ENCODE results near the gene MYL10.

Gene MYL10

DNA sequence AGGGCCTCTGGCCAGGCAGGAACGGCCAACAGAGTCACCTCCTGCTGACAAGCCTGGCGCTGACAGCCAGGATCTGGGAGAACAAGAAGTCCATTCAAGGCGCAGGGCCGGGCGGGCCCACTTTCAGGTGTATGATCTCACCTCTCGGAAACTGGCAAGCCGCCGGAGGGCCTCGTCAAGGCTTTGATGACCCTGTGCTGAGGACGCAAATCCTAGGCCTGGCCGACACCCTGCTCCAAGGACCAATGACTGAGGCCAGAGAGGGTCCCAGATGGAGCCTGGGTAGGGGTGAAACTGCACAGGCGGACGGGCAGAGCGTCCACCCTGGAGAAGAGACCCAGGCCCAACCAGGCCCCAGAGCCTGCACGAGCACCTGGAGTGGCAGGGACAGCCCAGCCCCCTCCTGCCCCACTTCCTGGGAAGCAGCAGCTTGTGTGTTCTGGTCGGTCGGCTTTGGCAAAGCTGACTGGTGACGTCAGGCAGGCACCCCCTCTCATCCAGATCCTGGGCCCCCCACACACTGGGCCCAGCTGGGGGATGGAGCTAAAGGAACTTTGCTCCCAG lies 30.6 kb downstream of the MYL10 start:
- DNase-seq (ENCODE audit: low spot score) (no peak), FAIRE-seq (no peak)

DNA sequence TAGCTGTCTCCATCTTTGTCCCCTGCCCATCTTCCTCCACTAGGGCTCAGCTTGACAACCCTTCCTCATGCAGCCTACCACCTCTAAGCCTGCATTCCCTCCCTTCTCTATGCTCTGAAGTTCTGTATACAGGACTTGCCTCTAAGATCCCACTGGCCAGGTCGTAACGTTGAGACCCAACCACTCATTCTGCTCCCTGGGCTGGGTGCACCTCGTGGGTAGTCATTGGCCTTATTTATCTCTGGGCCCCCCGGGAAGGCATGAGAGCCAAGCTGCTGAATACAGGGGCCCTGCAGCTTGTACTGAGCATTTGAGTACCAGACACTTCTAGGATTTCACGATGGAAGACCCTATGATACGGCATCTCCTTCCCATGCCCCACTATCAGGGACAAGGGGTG lies 31.2 kb downstream of the MYL10 start:
- FAIRE-seq (no peak), DNase-seq (ENCODE audit: low spot score) (no peak)

DNA sequence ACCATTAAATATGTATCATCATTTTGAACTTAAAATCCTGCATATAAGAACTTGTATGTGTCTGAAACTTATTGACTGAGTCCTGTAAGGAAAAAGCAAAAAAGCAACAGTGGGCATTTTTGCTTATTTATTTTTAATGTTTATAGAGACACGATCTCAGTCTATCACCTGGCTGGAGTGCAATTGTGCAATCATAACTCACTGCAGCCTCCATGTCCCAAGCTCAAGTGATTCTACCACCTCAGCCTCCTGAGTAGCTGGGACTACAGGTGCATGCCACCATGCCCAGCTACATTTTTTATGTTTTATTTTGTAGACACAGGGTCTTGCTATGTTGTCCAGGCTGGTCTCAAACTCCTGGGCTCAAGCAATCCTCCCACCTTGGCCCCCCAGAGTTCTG lies 32.2 kb downstream of the MYL10 start:
- no peak for DNase-seq (ENCODE audit: low spot score)
- FAIRE-seq, result no peak

DNA sequence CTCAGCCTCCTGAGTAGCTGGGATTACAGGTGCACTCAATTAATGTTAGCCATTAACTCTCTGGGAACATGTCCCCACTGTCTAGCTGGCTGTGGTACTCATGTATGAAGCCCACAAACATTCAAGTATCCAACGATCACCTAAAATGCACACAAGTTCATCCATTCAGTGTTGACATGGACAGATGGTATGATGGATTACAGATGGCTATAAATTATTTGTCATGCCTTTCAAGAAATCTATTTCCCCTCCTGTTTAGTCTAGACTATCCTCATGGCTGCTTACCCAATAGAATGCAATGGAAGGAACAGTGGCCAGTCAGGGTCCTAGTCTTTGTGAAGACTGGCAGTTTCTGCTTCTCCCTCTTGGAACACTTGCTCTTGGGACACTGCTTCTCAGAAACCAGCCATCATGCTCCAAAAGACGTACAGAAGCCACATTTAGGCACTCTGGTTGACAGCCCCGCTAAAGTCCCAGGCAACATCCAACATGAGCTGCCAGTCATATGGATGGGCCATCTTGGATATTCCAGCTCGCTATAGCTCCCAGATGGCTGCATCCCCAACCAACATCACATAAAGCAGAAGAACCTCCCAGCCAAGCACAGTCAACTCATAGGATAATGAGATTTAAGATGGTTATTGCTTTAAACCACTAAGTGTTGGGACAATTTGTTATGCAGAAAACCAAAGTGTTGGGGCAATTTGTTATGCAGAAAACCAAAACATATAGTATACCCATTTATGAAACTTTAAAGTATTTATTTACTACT lies 33.1 kb downstream of the MYL10 start:
- no peak for DNase-seq (ENCODE audit: low spot score)
- no peak for FAIRE-seq

DNA sequence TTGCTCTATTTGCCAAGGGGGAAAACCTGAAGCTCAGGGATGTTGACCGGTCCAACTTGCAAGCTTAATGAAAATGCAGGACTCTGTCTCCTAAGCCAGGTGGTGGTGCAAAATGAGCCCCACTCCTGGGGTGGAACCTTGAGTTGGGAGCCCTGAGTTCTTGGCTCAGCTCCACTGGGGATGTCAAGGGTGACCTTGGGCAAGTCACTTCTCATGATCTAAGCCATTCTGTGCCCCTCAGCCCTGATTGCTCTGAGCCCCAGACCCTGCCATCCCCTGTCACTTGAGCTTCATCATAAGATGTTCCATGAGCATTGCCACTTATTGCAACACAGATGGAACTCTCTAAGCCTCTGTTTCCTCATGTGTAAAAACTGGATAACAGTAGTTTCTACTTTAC lies 33.9 kb downstream of the MYL10 start:
- FAIRE-seq (no peak), DNase-seq (ENCODE audit: low spot score) (no peak)

DNA sequence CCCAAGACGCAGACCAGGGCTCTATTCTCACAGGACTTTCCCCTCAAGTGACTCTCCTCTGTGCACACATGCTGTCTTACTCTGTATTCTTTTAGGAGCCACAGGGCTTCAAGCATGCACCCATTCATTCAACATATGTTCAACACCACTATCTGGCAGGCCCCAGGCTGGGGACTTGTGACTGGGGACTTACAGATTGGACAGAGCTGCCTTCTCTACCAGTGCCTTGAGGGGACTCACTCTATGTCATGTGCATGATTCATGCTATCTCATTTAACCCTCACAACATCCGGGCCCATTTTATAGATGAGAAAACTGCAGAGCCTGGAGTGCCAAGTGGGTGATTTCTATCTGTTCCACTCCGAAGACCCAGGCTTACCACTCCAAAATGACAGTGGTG lies 34.3 kb downstream of the MYL10 start:
- DNase-seq (ENCODE audit: low spot score), result no peak
- FAIRE-seq, result no peak

DNA sequence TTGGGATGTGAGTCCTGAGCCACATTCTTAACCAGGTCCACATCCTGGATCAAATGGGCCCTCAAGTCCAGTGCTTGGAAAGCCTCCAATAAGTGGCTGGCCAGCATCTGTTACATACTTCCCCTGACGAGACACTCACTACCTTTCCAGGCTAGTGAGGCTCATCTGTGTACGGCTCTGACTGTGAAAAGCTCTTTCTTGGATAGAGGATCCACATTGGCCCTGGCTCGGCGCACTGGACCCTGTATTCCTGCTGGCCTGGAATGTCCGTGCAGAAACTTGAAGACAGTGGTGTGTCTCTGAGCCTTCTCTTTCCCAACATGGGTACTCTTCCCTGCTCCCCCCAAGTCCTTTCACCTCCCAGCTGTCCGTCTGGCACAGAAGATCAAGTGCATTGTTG lies 35.5 kb downstream of the MYL10 start:
- DNase-seq (ENCODE audit: low spot score) (no peak), FAIRE-seq (no peak)

DNA sequence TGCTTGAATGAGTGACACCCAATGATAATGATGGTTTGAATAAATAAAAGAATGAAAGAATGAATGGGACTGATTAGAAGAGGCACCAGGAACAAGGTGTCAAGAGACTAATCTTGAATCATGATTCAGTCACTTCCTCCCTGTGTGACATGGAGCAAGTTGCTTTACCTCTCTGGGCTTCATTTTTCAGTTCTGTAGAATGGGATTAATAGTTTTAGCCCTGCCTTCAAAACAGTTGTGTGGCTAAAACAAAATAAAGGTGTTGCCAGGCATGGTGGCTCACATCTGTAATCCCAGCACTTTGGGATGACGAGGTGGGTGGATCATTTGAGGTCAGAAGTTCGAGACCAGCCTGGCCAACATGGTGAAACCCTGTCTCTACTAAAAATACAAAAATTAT lies 37.6 kb downstream of the MYL10 start:
- no peak for FAIRE-seq
- DNase-seq (ENCODE audit: low spot score), result no peak

DNA sequence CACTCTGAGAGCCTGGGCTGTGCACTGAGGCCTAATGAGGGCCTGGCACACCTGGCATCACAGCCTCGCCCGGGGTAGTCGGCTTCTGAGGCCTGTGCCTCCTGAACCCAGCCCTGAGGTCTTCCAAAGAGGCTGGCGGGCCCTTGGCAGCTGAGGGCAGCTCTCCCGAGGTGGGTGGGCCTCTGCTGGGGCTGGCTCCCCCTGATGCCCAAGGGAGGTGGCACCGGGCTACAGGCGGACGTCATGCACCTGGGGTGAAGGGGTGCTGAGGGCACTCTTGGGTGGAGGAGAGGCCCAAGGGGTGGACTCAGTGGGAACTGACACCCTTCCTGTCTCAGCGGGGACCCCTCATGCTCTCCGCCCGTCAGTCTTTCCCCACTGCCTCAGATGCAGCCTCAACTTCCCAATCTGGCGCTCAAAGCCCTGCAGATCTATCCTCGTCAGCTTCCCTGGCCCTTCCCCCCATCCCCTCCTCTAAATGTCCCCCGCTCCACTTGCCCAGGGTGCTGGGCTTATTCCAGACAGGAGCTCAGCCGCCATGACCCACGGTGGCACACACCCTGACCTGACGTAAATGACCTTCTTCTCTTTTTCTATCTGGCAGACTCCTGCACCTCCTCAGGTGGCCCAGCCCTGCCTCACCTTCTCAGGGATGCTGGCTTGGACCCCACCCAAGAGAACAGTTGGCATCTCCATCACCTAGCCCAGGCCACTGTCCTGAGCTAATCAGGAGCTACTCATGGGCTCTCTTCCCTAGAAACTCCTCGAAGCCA lies 38.2 kb downstream of the MYL10 start:
- DNase-seq (ENCODE audit: low spot score) (no peak), FAIRE-seq (no peak)

DNA sequence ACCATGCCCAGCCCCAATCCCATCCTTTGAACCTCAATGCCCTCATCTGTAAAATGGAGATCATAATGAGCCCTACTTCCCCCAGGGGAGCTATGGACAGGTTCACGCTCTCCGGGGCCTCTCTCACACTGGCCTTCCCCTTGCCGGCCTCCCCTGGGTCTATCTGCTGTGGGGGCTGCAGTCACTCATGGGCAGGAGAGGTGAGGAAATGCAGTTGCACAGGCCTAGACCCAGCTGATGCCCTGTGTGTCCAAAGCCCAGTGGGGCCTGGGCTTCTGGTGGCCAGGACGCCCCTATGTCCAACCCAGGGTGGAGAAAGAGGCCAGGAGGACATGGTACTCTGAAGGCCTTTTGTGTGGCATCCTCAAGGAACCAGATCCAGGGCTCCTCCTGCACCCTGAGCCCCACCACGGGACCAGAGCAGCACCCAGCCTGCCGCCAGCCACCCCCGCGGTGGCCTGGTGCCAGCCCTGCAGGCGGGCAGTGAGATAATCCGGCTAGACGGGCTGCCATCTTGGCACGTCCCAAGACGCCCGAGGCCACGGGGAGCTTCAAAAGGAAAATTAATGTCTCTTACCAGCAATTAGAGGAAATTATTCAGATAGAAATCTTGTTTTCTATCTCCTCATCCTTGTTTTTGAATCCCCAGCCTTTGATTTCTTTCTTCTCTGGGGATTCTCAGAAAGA lies 39.0 kb downstream of the MYL10 start:
- DNase-seq (ENCODE audit: low spot score), result no peak
- FAIRE-seq, result no peak

DNA sequence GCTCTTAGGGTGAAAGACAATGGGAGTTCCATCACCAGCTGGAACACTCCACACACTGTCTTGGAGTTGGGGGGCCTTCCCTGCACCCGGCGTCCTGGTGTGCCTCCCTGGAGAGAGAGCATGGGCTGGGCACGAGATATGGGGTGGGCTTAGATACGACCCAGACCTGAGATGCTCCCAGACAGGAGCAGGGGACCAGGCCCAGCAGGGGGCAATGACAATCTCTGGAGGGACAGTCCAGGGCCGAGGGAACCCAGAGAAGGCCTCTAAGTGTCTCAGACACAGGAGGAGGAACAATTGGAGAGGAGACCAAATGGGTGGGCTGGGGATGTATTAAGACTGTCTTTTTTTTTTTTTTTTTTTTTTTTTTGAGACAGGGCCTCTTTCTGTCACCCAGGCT lies 40.0 kb downstream of the MYL10 start:
- FAIRE-seq (no peak), DNase-seq (ENCODE audit: low spot score) (no peak)

DNA sequence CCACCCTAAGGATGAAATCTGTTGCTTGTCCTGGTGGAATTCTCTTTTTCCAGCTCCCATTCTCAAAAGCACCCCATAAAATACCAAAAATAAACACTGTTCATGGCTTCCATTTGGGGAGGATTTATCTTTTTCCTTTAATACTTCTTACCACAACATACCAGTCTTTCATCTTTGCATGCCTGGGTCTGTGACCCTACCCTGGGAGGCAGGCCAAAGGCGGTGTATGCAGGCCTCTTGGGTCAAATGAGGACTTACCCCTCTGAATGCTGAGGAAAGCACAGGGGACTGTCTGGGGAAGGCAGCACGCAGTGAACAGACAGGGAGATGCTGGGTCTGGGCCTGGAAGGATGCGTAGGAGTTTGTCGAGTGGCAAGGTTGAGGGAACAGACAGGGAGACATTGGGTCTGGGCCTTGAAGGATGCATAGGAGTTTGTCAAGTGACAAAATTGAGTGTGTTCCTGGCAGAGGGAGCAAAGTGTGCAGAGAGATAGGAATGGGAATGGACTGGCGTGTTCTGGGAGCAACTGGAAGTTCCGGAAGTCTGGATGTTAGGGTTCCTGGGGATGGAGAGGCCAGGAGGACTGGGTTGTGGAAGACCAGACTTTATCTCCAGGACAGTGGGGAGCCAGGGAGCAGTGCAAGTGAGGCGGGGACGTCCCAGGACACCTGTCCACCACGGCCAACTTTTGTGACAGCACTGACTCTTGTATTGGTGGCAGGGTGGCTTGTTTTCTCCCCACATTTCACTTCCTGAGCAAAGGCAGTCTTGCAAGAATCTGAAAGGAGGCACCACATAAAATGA lies 40.8 kb downstream of the MYL10 start:
- DNase-seq (ENCODE audit: low spot score) (no peak), FAIRE-seq (no peak)

DNA sequence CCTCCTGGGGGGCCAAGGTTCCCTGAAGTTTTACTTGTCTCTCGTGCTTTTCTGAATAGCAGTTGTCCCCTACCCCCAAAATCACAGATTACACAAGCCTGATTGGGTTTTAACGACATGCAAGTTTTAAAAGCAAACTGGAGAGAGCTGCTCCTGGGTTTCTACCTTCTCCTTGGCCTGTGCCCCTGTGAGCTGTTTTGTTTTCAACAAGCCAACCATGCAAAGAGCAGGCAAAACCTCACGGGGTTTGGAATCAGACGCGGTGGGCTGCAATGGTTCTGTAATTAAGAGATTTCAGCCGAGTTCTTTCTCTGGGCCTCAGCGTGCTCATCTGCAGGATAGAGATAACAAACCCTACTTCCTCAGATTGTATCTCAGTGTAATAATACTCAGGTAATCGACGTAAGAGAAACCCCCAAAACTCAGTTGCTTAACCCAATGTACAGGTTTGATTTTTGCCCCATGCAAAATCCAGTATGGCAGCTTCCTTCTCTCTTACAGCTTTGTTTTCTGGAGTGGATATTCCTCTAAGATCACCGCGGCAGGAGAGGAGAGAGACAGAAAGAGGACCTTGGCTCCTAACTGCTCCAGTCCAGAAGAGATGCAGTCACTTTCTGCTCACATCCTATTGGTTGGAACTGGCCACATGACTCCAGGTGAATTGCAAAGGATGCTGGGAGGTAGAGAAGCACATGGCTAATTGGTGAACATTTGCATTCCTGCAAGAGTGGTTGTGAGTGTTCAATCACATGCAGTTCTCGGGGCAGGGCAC lies 42.0 kb downstream of the MYL10 start:
- DNase-seq (ENCODE audit: low spot score), result no peak
- FAIRE-seq, result no peak

DNA sequence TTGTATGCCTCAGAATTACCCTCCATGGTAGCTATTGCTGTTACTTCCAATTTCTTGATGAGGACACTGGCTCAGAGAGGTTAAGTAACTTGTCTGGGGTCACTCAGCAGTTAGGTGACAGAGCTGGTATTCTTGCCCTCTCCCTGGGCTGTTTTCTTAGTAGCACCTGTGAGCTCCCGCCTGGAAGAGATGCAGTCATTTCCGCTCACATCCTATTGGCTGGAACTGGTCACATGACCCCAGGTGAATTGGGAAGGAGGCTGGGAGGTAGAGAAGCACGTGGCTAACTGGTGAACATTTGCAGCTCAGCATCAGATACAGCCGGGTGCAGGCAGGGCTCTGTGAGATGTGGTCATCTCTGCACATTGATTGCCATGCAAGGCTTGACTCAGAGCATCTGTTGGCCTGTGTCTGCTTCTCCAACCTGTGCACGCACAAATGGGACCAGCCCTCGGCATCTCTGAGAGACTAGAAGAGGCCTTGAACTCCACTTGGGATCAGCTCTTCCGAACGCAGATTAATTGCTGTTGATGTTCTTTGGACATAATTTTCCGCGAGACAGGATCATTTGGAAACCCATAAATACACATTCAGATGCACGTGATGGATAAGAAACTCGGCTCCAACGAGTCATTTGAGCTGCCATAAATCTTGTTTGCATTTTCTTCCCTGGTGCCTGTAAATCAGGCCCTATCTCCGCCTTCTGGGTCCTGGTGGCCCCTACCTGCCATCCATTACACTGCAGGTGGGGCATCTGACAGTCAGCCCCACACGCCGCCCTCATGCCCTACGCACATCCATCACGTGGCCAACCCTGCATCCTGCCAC lies 42.8 kb downstream of the MYL10 start:
- FAIRE-seq (no peak), DNase-seq (ENCODE audit: low spot score) (no peak)

DNA sequence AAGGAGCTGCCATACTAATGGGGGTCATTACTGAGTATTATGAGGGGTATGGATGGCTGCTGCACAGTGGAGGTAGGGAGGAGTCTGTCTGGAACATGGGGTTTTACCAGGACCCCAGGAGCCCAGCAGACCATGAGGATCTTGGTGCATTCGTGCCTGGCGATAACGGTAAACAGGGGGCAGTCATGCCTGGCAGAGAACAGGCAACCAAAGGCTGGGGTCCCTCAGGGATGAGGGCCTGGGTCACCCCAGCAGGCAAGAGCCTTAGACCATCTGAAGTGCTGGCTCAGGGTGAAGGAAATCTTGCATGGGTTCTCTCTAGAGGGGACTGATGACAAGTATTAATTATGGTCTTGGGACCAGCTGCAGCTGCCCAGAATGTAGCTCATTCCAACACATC lies 46.1 kb downstream of the MYL10 start:
- DNase-seq (ENCODE audit: low spot score) (no peak), FAIRE-seq (no peak)

DNA sequence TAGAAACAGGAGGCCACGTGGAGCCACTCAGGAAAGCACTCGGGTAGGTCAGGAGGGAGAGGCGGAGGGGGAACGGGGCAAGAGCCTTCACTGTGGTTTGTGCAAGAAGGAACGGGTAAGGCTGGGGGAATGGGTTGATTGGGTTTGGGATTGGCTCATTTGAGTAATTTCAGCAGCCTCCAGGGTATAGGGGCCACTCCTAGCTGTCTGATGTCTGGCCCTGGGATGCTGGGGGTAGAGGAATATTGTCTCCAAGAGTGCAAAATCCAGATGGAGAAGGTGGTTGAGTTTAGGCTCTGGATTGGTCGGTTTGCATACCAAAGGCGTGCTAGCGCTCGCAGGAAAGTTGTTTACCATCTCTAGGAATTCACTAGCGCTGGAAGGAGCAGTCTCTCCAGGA lies 47.2 kb downstream of the MYL10 start:
- FAIRE-seq, result no peak
- DNase-seq (ENCODE audit: low spot score), result no peak

DNA sequence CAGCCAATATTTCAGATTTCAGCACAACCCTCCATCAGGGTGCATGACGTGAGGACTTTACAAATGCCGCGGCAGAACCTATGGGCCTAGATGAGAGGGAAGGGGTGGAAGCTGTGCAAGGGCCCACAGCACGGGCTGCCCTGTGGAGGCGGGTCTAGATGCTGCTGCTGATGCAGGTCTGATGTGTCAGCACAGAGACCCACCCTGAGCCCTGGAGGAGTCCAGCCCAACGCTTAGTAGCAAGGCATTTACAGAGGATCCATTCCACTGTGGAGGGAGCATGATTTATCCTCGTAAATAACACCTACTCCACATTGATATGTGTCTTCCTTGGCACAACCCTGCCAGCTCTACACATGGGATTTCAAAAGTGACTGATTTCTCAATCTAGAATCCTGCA lies 48.5 kb downstream of the MYL10 start:
- DNase-seq (ENCODE audit: low spot score) (no peak), FAIRE-seq (no peak)

DNA sequence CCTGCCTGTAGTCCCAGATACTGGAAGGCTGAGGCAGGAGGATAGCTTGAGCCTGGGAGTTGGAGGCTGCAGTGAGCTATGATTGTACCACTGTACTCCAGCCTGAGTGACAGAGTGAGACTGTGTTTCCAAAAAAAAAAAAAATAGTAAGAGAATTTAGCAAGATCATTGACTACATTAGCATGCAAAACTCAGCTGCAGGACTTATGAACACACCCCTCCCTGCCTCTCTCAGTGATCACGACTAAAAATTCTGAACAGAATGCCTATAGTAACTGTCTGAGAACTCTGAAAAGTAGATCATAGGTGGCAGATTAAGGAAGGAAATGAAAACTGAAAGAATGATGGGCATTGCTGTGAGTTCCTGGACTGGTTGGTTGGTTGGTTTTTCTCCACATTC lies 50.5 kb downstream of the MYL10 start:
- no peak for FAIRE-seq

DNA sequence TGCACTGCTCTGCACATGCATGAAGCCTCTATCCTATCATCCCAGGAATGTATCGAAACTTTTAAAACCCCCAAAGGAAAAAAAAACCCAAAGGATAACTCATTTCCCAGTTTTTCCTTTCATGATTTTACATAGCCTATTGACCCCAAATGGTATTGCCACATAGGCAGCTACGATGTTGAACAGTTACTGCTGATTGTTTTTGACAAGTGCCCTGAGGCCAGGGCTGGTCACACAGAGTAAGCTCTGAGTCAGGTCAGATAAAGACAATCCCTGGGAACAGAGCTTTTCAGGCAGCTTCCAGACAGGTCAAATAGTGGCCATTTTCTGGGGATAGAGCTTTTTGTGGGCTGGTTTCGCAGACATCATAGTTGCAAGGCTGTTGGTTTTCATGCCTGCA lies 52.1 kb downstream of the MYL10 start:
- no peak for DNase-seq (ENCODE audit: low spot score)
- FAIRE-seq, result no peak

More for the DNA sequence above, 50.5 kb downstream of the MYL10 start:
- no peak for DNase-seq (ENCODE audit: low spot score)

DNA sequence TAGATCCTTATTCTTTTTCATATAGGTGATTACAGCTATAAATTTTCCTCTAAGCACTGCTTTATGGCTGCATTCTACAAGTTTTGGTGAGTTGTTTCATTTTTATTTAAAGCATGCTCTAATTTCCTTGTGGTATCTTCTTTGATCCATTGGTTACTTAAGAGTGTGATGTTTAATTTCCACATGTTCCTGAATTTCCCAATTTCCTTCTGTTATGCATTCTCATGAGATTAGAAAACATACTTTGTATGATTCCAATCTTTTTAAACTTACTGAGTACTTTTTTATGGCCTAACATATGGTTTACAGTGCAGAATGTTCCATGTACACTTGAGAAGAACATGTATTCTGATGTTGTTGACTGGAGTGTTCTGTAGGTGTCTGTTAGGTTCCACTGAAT lies 53.4 kb downstream of the MYL10 start:
- FAIRE-seq (no peak), DNase-seq (ENCODE audit: low spot score) (no peak)
